Stimulated activated CD8-positive, alpha-beta memory T cell treated with anti-CD3 and anti-CD28 coated beads, Interleukin-7, amount 100 ng/mL, for 24 hours (primary cell): ENCODE measurements around the gene PDK2.

Experiments used
- DNase-seq: peaks from one replicate; pipeline ENCODE4 v3.0.0-alpha.2; 2020; ENCODE audit warnings: low read depth

The PDK2 gene

GRCh38 chr17:50100921-50101345, 5.8 kb downstream of the PDK2 start:
- DNase-seq = no peak

DNA sequence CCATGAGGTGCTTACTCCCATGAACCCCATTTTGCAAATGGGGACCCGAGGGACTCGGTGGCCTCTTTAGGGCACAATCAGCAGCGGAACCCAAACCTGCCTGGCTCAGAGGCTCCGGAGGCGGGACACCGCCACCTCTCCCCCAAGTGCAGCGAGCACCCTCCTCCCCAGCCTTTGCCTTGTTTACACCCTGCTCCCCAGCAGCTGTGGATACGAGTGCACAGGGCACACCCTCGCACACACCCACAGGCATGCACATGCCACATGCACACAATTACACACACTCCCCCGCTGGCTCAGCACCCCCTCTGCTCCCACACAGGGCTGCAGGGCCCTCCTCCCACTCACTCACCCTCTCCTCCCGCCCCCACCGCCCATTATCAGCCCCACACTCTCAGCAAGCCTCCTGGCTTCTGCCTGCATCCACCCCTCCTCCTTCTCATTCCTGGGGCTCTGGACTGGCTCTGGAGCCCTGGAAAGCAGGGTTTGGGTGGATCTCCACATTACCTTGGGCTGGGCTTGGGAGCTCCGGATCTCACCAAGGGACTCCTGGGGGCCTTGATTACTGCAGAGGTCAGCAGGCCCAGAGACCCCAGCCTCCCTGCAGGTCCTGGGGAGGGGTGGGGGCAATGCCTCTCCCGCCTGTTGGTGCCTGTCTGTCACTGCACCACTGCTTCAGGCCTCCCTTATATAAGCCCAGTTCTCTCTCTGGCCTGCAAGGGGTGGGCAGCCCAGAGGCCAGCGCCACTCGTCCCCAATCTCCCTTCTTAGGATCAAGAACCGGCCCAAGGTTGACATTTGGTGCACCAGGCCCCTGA, 6.4 kb downstream of the PDK2 start:
- DNase-seq = no peak

GRCh38 chr17:50102164-50102991, 7.2 kb downstream of the PDK2 start:
- DNase-seq = no peak

DNA sequence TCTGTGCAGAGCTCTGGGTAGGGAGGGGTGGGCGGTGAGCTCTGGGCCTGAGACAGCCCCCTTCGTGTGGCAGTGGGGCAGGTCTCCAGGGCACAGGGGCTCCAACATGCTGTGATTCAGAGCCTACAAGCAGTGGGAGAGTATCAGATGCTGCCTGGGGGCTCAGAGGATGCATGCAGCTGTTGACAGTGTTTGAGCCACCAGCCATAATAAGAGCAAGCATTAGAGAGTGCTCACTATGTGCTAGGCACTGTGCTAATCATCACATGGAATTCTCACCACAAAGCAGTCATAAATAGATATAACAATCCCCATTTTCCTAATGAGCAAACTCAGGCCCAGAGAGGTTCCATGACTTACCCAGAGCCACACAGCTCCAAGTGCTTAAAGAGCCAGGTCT, 8.1 kb downstream of the PDK2 start:
- no peak for DNase-seq

DNA sequence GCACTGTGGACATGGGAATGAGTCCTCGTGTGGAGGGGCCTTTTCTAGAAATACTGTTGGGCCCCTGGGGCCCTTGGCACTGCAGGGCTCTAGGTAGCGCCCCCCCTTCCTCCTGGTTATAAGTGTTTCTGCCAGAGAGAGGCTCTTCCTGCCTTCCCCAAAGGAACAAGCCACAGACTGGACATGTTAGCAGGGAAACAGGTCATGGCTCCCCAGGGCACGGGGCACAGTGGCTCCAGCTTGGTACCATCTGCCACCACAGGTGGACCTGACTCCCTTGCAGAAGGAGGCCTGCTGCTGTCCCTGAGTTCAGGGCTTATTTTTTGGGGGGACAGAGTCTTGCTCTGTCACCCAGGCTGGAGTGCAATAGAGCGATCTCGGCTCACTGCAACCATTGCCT, 8.8 kb downstream of the PDK2 start:
- DNase-seq = no peak

GRCh38 chr17:50105811-50106210, 10.7 kb downstream of the PDK2 start:
- DNase-seq = no peak

GRCh38 chr17:50106393-50107131, 11.4 kb downstream of the PDK2 start:
- DNase-seq = no peak

DNA sequence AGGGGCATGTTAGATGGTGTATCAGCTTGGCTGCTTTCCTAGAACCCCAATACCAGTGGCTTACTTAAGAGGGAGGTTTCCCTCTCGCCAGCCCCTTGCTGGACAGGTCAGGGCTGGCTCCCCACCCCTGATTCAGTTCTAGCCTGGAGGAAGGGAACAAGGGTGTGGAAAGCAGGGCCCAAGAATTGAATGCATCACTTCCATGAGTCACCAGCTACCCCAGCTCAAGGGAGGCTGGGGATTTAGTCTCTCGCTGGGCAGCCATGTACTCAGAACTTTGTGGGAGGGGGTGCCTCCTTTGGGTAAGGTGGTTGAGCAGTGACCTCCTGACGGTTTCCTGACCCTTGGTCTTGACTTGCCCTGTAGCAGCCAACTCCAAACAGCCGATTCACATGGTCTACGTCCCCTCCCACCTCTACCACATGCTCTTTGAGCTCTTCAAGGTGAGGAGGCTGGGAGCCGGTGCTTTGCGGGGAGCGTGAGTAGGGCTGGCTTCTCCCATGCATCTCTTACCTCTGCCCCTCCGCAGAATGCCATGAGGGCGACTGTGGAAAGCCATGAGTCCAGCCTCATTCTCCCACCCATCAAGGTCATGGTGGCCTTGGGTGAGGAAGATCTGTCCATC, 12.8 kb downstream of the PDK2 start:
- no peak for DNase-seq

DNA sequence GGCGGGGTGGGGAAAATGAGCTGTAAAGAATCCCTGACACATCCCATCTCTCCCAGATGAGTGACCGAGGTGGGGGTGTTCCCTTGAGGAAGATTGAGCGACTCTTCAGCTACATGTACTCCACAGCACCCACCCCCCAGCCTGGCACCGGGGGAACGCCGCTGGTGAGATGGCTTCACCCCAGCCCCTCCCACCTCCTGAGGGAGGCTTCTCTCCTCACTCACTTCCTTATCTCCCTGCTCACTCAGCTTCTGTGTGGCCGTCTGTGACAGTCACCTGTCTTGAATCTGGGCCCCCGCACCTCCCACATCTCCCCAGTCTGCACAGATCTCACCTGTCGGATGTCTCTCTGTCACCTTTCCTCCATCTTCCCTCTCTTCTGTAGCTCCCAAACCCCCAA, 13.4 kb downstream of the PDK2 start:
- DNase-seq = no peak

DNA sequence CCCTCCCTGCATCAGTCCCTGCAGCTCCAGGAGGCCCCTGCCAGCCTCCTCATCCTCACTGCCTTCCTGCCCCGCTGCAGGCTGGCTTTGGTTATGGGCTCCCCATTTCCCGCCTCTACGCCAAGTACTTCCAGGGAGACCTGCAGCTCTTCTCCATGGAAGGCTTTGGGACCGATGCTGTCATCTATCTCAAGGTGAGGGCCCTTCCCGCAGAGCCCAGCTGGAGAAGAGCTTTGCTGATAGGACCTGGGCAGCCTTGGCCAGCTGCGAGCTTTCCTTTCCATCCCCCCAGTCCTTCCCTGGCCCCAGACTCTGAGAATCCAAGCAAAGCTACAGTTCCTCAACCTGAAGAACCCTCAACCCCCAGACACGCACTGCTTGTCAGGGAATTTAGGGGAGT, 14.1 kb downstream of the PDK2 start:
- no peak for DNase-seq

DNA sequence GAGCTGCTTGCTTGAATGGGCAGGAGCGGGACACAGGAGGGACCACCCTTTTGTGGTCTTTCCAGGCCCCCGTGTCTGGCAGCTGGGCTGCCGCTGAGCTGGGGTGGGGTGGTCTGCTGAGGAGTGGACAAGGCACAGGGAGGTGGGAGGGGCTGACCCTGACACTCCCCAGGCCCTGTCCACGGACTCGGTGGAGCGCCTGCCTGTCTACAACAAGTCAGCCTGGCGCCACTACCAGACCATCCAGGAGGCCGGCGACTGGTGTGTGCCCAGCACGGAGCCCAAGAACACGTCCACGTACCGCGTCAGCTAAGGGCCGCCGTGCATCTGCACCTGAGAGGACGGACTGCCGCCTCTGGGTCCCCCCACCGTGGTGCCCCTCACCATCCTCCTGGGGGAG, 14.6 kb downstream of the PDK2 start:
- DNase-seq = no peak

GRCh38 chr17:50110591-50111349, 15.6 kb downstream of the PDK2 start:
- DNase-seq = no peak

GRCh38 chr17:50111673-50112655, 16.8 kb downstream of the PDK2 start:
- DNase-seq = no peak

DNA sequence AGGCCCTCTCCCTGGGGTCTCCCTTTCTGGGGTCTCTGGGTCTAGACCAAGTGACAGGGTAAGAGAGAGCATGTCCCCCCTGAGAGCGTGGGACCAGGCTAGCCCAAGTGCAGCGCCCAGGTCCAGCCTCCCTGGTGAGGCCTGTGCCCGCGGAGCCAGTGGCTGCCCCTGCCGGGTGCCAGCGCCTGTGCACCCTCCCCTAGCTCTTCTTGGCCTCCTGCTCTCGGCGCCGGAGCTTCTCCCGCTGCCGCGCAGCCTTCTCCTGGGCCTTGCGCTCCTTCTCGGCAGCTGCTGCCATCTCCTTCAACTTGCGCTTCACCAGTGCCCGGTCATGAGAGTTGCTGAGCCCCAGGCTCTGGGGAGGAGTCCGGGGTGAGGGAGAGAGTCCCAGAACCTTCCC, 17.5 kb downstream of the PDK2 start:
- DNase-seq = no peak

GRCh38 chr17:50113624-50114320, 18.6 kb downstream of the PDK2 start:
- DNase-seq = no peak

- no peak for DNase-seq
Observed at GRCh38 chr17:50114401-50114800, 19.2 kb downstream of the PDK2 start.

DNA sequence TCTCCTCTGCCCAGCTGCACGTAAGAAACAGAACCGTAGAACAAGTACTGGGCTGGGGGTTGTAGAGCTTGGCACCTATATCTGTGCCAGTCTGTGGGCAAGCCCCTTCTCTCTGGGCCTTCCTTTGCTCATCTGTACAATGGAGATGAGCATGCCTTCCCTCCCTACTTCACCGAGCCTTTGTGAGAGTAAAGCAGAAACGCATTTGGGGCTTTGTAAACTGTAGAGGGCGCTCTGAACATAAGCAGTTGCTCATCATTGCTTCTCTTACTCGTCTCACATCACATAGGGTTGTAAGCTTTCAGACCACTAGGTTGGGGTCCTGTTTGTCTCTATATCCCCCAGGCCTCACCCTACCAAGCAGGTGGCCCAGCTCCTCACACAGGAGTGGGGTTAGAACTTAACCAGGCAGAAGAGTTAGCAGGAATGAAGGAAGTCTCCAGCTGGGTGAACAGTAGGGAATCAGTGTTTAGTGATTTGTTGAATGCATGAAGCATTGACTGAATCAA, 19.8 kb downstream of the PDK2 start:
- DNase-seq = no peak

DNA sequence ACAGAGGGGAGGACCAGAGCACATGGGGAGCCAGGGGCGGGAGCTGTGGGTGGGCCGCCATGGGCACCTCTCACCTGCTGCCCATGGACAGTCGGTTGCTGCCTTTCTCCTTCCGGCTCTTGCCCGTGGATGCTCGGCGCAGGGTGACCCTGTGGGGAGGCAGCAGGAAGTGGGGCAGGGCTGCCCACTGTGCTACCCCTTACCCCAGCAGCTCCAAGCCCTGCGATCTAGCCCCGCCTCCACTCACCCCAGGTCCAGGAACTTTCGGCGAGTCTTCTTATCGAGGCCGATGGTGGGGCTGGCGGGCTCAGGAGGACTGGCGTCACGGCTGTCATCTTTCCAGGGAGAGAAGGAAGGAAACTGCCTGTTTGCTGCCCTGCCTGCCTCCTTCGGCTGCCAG, 20.6 kb downstream of the PDK2 start:
- no peak for DNase-seq
